DND-41 (cell line): Measurements from ENCODE around the gene NIPAL3.
A peak's percentile ranks its signal among the peaks of the same experiment; 100 is the strongest.

Experiments
- ATAC-seq: fragments of 200-7000 bp; cut with Tn5 transposase; 3 replicates; pipeline ENCODE4 v1.9.1; 2021; ENCODE audit warnings: low read depth; ENCODE audit not compliant: insufficient read depth
- DNase-seq: peaks from one replicate; pipeline ENCODE4 v3.0.0-alpha.2; 2020
- H2AFZ ChIP-seq: 2 replicates; pipeline ENCODE4 v1.6.0; 2012; ENCODE audit warnings: low read depth, low read length
- H3K27ac ChIP-seq: 2 replicates; pipeline ENCODE4 v1.5.1; 2012; ENCODE audit warnings: low read length, inconsistent platforms
- H3K27me3 ChIP-seq: fragments of 200-600 bp; sonication (generic); 2 replicates; pipeline ENCODE4 v1.6.0; 2012; ENCODE audit warnings: low read length, mild to moderate bottlenecking, inconsistent platforms; ENCODE audit not compliant: insufficient read depth, poor library complexity
- H3K36me3 ChIP-seq: 2 replicates; pipeline ENCODE4 v1.5.1; 2012; ENCODE audit warnings: low read length, inconsistent platforms; ENCODE audit not compliant: insufficient read depth
- H3K4me1 ChIP-seq: 2 replicates; pipeline ENCODE4 v1.5.1; 2012; ENCODE audit warnings: mild to moderate bottlenecking, low read length; ENCODE audit not compliant: insufficient read depth
- H3K4me2 ChIP-seq: 2 replicates; pipeline ENCODE4 v1.6.0; 2012; ENCODE audit warnings: mild to moderate bottlenecking, moderate library complexity, low read length, inconsistent platforms; ENCODE audit not compliant: insufficient read depth
- H3K4me3 ChIP-seq, 2 experiments: fragments of 200-600 bp in 1 of 2; shearing (Covaris generic) in 1 of 2; 2 replicates each; pipeline ENCODE4 v1.5.1; 2012 to 2016; ENCODE audit warnings: inconsistent platforms in 2 of 2, low read length in 2 of 2, mild to moderate bottlenecking in 2 of 2, low read depth in 1 of 2, moderate library complexity in 1 of 2
- H3K79me2 ChIP-seq: 2 replicates; pipeline ENCODE4 v1.6.0; 2012; ENCODE audit warnings: low read length, inconsistent platforms; ENCODE audit not compliant: insufficient read depth
- H3K9ac ChIP-seq: 2 replicates; pipeline ENCODE4 v1.6.0; 2012; ENCODE audit warnings: low read depth, mild to moderate bottlenecking, inconsistent platforms, low read length, moderate library complexity
- H3K9me3 ChIP-seq: 2 replicates; pipeline ENCODE4 v1.5.1; 2012; ENCODE audit warnings: low read length, moderate library complexity, mild to moderate bottlenecking, inconsistent platforms; ENCODE audit not compliant: insufficient read depth, severe bottlenecking
- H4K20me1 ChIP-seq: 2 replicates; pipeline ENCODE4 v1.6.0; 2012; ENCODE audit warnings: low read length; ENCODE audit not compliant: insufficient read depth
- CTCF ChIP-seq: IDR thresholded peaks from 2 replicates; pipeline ENCODE4 v1.5.1; 2012; ENCODE audit warnings: borderline replicate concordance, low read length, moderate library complexity, mild to moderate bottlenecking; ENCODE audit not compliant: poor library complexity, severe bottlenecking; ENCODE audit errors: extremely low read depth
- EZH2 ChIP-seq: IDR thresholded peaks from 3 replicates; pipeline ENCODE4 v1.6.1; 2012; ENCODE audit warnings: borderline replicate concordance, low read depth, mild to moderate bottlenecking, moderate library complexity, low read length, inconsistent platforms; ENCODE audit not compliant: severe bottlenecking

The NIPAL3 gene

GRCh38 chr1:24500448-24501048 lies 84.9 kb downstream of the NIPAL3 start:
- Histone ChIP-seq H3K36me3 (no peaks in the 10 kb centered on the region), H4K20me1 (no peaks in the 10 kb centered on the region), H3K4me1 (peaks cover 18% of the 10 kb centered on the region), H3K4me2 (no peak overlapping the region), H2AFZ (no peak overlapping the region), H3K4me3 (no peak overlapping the region), H3K9me3 (no peaks in the 10 kb centered on the region), H3K27ac (no peak overlapping the region), H3K27me3 (peaks cover 44% of the 10 kb centered on the region), H3K79me2 (no peaks in the 10 kb centered on the region), H3K9ac (no peak overlapping the region)
- DNase-seq (no peak), ATAC-seq (no peak)
- TF ChIP-seq EZH2 (no peak), CTCF (no peak)

GRCh38 chr1:24501371-24502064 lies 85.9 kb downstream of the NIPAL3 start:
- H3K27ac ChIP-seq: no peak overlapping the region

GRCh38 chr1:24502065-24502708 lies 86.6 kb downstream of the NIPAL3 start:
- Histone ChIP-seq H3K79me2 (no peaks in the 10 kb centered on the region), H3K4me1 (peaks cover 18% of the 10 kb centered on the region), H3K4me2 (peak overlapping the region; percentile 97), H4K20me1 (no peaks in the 10 kb centered on the region), H3K27me3 (peaks cover 57% of the 10 kb centered on the region), H3K9ac (peak overlapping the region; percentile 58), H2AFZ (peak overlapping the region; percentile 80), H3K27ac (no peak overlapping the region; the same call in 1 of the 2 replicates), H3K4me3 (peak overlapping the region; percentile 45 to 74; a peak in 3 of 4 replicates), H3K9me3 (no peaks in the 10 kb centered on the region), H3K36me3 (no peaks in the 10 kb centered on the region)
- TF ChIP-seq CTCF (no peak), EZH2 (peak; percentile 87)
- peak; percentile 36 for DNase-seq
- peak; percentile 51 for ATAC-seq

More at GRCh38 chr1:24501371-24502064, 85.9 kb downstream of the NIPAL3 start:
- peak overlapping the region; percentile 58; the same call in 1 of the 2 replicates for H3K9ac ChIP-seq
- H3K4me2 ChIP-seq: peak overlapping the region; percentile 97
- ATAC-seq (no peak), DNase-seq (no peak)
- H3K9me3 ChIP-seq: no peaks in the 10 kb centered on the region
- H3K4me1 ChIP-seq: peaks cover 18% of the 10 kb centered on the region
- H3K4me3 ChIP-seq: peak overlapping the region; percentile 45 to 74; a peak in 2 of 4 replicates
- H3K79me2 ChIP-seq: no peaks in the 10 kb centered on the region
- H3K27me3 ChIP-seq: peaks cover 53% of the 10 kb centered on the region
- peak overlapping the region; percentile 80 for H2AFZ ChIP-seq
- no peaks in the 10 kb centered on the region for H3K36me3 ChIP-seq
- no peak for TF ChIP-seq EZH2
- TF ChIP-seq CTCF: no peak
- no peaks in the 10 kb centered on the region for H4K20me1 ChIP-seq
